Measurements from ENCODE around the gene NAB2.

Gene NAB2

GRCh38 chr12:57138526-57139272 is 49.8 kb downstream of the NAB2 start:
- no peak for DNase-seq

DNA sequence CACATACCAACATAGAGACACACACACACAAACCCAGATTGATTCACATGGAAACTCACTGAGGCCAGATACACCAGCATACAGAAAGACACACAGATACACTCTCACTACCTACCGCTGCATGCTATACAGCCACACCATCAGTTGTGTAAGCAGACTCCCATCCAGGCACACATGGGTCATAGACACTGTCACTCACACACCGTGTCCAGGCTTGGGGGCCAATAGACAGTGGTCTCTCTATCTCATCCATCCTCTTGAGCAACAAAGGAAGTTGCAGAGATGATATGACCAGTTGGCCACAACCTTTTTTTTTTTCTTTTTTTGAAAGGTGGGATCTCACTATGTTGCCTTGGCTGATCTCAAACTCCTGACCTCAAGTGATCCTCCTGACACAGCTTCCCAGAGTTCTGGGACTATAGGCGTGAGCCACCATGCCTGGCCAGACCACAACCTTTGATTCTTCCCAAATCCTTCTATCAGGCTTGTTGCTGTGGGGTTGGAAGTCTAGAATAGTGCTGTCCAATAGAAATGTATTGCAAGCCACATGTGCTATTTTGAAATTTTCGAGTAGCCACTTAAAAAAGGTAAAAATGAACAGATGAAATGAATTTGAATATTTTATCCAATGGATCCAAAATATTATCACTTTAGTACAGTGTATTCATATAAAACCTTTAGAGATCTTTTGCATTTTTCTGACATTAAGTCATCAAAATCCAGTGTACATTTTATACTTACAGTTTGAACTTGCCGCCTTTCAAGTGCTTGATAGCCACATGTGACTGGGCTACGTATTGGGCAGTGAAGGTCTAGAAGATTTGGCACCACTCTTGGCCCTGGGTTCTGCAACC is 51.1 kb downstream of the NAB2 start:
- DNase-seq: no peak

GRCh38 chr12:57141249-57141648 is 52.3 kb downstream of the NAB2 start:
- DNase-seq: no peak

DNA sequence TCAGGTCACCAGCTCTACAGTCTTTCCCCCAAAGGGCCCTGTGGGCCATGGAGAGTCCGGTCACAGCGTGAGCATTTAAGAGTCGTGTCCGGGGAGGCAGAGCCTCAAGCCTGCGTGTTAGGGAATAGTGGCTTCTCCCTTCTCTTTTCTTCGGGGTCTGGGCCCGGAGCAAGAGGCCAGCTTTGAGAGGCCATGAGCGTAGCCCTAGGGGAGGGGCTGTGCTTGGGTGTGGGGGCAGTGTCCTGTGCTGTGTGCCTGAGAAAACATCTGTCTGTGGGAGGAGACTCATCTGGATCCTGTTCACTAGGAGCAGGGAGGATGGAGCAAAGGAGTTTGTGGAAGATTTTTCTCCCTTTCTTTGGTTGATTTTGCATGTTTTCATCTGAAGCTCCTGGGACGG is 53.2 kb downstream of the NAB2 start:
- no peak for DNase-seq

- DNase-seq: no peak
Measured at GRCh38 chr12:57142727-57143126, 53.8 kb downstream of the NAB2 start.

- DNase-seq: no peak
Measured at GRCh38 chr12:57143454-57143853, 54.5 kb downstream of the NAB2 start.
